GM18508 (cell line): ENCODE measurements around the gene SAT2.
"Not testable (repeated sequence)": the region's sequence is repeated elsewhere in the genome, so short reads cannot be mapped to it uniquely, and the experiment has no call there.

Experiments
- ATAC-seq: cut with Tn5 transposase; IDR thresholded peaks from one replicate; pipeline ENCODE4 v1.9.1; 2021; ENCODE audit warnings: moderate number of reproducible peaks; ENCODE audit not compliant: insufficient read depth, unreplicated experiment

The SAT2 gene

DNA sequence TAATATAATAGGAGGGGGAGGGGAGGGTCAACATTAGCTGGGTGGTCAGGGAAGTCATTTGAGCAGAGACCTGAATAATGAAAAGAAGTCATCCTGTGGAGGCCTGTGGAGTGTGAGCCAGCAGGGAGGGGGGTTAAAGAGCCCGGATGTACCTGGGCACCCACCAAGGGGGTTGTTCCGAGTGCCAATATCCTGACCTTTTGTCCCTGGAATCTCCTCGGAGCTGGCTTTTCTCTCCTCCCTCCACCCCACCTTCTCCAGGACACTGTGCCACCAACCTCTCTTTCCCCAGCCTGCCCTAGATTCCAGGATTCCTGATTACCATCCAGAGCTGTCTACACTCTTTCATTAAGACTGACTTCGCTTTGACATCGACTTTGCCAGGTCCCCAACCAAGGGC lies 8.5 kb upstream of the SAT2 start:
- no peak for ATAC-seq

DNA sequence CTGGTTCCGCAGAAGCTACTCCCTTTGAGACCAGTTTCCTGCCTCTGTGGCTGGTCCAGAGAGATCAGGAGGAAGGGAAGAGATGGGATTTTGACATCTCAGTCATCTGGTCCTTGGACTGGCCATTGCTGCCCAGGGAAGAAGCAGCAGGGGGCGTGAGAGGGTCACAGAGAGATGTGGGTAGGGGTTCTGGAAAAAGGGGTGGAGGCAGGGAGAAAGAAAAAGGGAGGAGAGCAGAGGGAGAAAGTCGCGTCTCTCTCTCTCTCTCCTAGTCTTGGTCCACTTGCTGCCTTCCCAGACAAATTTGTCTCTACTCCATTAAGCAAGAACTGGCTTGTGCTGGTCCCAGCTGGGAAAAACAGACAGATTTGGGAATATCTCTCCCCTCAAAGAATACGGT lies 6.8 kb upstream of the SAT2 start:
- ATAC-seq, result no peak

DNA sequence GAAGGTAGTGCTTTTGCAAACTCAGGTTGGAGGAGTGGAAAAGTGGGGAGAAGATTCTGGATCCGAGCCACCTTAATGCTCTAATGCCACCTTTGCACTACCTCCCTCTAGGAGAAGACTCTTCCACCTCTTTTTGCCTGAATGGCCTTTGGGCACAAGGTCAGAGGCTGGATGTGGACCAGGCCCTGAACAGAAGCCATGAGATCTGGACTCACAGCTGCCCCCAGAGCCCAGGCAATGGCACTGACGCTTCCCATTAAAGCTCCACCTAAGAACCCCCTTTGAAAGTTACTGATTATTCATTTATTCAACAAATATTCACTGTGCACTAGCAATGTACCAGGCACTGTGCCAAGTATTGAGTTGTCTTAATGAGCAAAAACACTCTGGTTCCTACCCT lies 5.5 kb upstream of the SAT2 start:
- no peak for ATAC-seq

GRCh38 chr17:7632492-7632894 lies 4.9 kb upstream of the SAT2 start:
- ATAC-seq, result no peak

DNA sequence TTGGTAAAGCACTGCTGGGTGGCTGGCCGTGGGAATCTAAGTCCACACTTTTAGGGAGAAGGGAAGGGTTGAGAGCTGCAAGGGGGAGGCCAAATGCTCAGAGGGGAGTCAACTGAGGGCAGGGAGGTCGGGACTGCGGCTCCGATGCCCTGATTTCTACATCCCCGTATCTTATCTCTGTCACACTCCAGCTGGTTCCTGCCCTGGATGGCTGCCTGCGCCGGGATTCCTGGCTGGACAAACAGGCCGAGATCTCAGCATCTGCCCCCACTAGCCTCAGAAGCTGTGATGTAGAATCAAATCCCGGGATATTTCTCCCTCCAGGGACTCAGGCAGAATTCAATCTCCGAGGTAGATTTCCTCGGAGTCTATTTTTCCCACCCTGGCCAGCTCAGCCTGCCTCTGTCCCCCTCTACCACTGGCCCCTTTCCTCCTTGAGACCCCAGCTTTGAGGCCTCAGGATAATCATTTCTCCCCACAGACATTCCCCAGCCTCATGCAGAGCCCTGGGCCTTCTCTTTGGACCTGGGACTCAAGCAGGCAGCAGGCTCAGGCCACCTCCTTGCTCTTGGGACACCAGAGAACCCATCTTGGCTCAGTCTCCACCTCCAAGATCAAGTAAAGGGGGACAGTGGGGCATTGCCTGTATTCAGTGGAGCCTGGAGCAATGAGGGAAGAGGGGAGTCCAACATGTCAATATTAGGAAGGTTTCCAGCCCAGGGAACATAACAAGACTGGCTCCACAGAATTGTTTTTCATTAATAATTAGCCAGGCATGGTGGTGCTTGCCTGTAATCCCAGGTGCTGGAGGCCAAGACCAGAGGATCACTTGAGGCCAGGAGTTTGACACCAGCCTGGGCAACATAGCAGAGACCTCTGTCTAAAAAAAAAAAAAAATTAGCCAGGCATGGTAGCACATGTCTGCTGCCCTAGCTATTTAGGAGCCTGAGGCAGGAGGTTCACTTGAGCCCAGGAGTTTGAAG lies 4.1 kb upstream of the SAT2 start:
- no peak for ATAC-seq

GRCh38 chr17:7629939-7630571 lies 2.4 kb upstream of the SAT2 start, which contains the start of gene SHBG:
SHBG (plus strand) TSS chr17:7630135; CDS start chr17:7630173, 38 bp downstream.
- no peak for ATAC-seq

GRCh38 chr17:7626956-7627249 lies 718 bp downstream of the SAT2 start:
- no peak for ATAC-seq

DNA sequence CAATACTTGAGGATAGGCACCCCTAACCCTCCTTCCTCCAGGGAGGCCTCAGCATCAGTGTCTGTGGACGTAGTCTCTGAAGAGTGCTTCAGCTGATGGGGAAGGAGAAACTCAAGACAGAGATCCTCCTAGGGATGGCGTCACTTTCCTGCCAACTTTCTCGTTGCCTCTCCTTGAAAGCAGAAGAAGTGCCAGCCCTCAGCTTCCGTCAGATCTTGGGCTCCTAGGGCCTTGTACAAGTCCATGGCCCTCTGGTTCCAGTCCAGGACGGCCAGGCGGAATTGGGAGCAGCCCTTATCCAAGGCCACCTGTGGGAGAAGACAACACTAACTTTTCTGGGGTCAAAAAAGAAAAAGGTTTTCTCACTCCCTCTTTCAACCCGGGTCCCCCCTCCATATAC lies 1.3 kb downstream of the SAT2 start:
- ATAC-seq, result no peak

GRCh38 chr17:7625749-7626148 lies 1.9 kb downstream of the SAT2 start:
- ATAC-seq, result not testable (repeated sequence)

DNA sequence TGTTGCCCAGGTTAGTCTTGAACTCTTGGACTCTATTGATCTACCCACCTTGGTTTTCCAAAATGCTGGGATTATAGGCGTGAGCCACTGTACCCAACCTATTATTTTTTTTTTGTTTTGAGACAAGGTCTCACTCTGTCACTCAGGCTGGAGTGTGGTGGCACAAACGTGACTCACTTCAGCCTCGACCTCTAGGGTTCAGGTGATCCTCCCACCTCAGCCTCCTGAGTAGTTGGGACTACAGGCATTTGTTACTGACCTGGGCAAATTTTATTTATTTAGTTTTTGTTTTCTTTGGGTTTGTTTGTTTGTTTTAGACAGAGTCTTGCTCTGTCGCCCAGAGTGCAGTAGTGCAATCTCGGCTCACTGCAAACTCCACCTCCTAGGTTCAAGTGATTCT lies 4.0 kb downstream of the SAT2 start:
- ATAC-seq, result no peak

GRCh38 chr17:7620835-7621234 lies 6.8 kb downstream of the SAT2 start:
- no peak for ATAC-seq

- ATAC-seq, result no peak
Measured at GRCh38 chr17:7618608-7619007, 9.0 kb downstream of the SAT2 start.

- no peak for ATAC-seq
Measured at GRCh38 chr17:7615265-7615747, 12.3 kb downstream of the SAT2 start.

- peak; percentile 70 for ATAC-seq
Measured at GRCh38 chr17:7614425-7615264, 13.0 kb downstream of the SAT2 start, which contains the start of gene FXR2. FXR2 (minus strand) TSS chr17:7614897; CDS start chr17:7614532, 365 bp downstream.

DNA sequence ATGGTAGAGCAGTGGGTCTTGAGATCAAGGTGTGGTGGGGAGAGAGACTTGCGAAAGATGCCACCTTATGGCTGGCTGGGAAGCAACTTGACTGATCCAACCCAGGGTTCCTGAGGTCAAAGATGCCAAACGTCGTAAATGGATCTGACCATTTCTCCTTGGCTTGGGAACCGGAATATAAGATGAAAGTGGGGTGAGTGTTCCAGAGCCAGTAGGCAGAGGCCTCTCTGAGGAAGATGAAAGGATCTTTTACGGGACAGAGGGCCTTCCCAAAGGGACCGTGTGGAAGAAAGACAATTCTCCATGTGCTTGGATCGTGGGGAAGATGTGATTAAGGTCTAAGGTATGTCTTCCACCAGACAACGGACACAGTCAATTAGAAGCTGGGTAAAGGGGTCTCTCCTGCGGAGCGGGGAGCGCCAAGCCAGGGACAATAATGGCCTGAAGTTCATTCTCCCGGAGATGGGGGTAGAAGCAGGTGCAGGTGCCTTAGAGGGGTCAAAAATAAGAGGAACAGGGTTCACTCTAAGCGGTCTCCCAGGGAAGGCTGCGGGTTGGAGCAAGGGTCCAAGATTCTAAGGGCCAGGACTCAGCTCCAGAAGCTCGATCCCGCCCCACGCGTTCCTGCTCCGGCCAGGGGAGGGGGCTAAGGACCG lies 13.7 kb downstream of the SAT2 start:
- ATAC-seq, result no peak

- no peak for ATAC-seq
Measured at GRCh38 chr17:7612294-7612640, 15.4 kb downstream of the SAT2 start.

GRCh38 chr17:7611635-7612293 lies 15.9 kb downstream of the SAT2 start:
- ATAC-seq, result no peak

DNA sequence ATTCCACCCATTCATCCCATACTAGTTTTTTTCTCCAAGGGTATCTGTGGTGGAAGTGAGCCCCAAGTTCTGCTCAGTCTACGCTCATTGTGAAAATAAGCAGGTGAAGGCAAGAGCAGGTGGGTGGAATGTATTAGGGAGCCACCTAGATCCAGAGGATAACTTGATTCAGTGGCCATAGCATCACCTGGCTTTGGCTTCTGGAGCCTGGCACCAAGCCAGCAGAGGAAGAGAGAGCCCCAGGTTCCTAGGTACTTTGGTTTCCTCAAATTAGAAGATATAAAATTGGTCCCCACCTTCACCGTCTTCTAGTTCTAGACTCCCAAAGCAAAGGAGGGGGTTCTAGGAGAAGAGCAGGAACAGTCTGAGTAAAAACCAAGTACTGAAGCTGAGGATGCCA lies 17.0 kb downstream of the SAT2 start:
- ATAC-seq, result no peak

GRCh38 chr17:7606280-7606679 lies 21.3 kb downstream of the SAT2 start:
- no peak for ATAC-seq

DNA sequence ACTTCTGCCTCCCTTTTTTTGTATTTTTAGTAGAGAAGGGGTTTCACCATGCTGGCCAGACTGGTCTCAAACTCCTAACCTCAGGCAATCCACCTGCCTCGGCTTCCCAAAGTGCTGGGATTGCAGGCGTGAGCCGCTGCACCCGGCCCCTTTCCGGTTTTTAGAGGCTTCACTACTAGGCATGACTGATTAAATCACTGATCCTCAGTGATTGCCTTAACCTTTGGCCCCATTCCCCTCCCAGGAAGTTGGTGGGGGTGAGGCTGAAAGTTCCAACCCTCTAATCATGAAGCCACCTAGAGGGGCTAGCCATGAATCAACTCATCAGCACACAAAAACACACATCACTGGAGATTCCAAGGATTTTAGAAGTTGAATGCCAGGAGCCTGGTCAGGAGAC lies 30.1 kb downstream of the SAT2 start:
- ATAC-seq, result not testable (repeated sequence)
